Measurements from ENCODE around the gene PDE2A. TPM values are rescaled to one million over a fixed set of nuclear protein-coding genes. Genes with fewer than 3 reads are reported as not detected.

The PDE2A gene
- total RNA-seq, 1 experiment from 2014 or later: 0.74 TPM

DNA sequence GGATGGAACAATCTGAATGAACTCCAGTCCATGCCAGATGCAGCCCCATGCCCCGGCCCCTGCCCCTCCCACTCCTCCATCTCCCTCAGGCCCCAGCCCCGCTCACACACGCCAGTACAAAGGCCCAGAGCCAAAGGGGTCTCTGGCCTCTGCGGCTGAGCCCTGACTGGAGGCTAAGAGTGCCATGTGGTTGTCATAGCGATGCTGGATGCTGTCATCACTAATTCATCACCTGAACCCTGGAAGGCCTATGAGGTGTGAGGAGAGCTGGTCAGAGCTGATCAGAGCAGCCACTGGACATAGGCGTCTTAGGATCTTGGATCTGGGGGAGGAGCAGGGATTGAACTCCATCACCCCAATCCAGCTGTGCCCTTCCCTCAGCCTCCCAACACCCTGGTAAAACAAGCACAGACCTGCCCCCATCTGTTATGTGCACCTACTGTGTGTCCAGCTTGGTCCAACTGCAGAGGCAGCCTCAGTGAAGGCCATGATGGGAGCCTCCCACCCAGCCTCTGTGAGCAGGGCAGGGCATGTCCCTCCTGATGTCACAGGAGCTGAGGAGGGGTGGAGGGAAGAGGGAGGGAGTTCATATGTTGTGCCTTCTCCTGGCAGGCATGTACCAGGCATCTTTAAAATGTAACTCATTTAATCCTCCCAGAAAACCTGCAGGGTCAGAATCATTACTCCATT lies 16.7 kb downstream of the PDE2A start:
- ATAC-seq (no peak), DNase-seq (ENCODE audit: low read depth, low spot score) (no peak)
- intact Hi-C loops (cut with micrococcal nuclease; ENCODE audit: unreplicated experiment): no loop called here
- Histone ChIP-seq H3K4me3 (ENCODE audit: low read depth in 2 of 2, low read length in 2 of 2) (no peak overlapping the region), H3K27ac (ENCODE audit: low read length) (no peak overlapping the region), H3K27me3 (ENCODE audit: control insufficient read depth, insufficient read depth, low read length) (no peaks in the 10 kb centered on the region), H3K9me3 (ENCODE audit: control insufficient read depth, insufficient read depth, low read depth, low read length) (no peaks in the 10 kb centered on the region), H3K36me3 (ENCODE audit: control insufficient read depth, insufficient read depth, low read length) (no peaks in the 10 kb centered on the region), H3K4me1 (ENCODE audit: control insufficient read depth, insufficient read depth, low read length) (no peaks in the 10 kb centered on the region)
- ChIA-PET POLR2A (no interaction called here), CTCF (no interaction called here)
- TF ChIP-seq REST (IDR thresholded peaks at IDR 0.05; ENCODE audit: insufficient read depth in 1 of 2, low read depth in 2 of 2, low read length in 1 of 2) (no peak), SIN3A (IDR thresholded peaks at IDR 0.05; ENCODE audit: borderline replicate concordance, insufficient read depth, low read depth, low read length) (no peak), POLR2AphosphoS5 (IDR thresholded peaks at IDR 0.05; ENCODE audit: low read depth, low read length) (no peak), TCF7L2 (IDR thresholded peaks at IDR 0.05; ENCODE audit: low read depth, low read length) (no peak)
- TF ChIP-seq, protein P1, sequence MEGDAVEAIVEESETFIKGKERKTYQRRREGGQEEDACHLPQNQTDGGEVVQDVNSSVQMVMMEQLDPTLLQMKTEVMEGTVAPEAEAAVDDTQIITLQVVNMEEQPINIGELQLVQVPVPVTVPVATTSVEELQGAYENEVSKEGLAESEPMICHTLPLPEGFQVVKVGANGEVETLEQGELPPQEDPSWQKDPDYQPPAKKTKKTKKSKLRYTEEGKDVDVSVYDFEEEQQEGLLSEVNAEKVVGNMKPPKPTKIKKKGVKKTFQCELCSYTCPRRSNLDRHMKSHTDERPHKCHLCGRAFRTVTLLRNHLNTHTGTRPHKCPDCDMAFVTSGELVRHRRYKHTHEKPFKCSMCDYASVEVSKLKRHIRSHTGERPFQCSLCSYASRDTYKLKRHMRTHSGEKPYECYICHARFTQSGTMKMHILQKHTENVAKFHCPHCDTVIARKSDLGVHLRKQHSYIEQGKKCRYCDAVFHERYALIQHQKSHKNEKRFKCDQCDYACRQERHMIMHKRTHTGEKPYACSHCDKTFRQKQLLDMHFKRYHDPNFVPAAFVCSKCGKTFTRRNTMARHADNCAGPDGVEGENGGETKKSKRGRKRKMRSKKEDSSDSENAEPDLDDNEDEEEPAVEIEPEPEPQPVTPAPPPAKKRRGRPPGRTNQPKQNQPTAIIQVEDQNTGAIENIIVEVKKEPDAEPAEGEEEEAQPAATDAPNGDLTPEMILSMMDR (IDR thresholded peaks at IDR 0.05): no peak
- no TSS peak for BruUV-seq (replicated peaks)
- in situ Hi-C loops (cut with HindIII; ENCODE audit: low pct_unique_long_range_greater_than_20kb, low sequenced_read_pairs): loop anchor here (10.0 kb wide), 3 partner anchors 103 to 533 kb away; no protein-coding TSS in a partner anchor

DNA sequence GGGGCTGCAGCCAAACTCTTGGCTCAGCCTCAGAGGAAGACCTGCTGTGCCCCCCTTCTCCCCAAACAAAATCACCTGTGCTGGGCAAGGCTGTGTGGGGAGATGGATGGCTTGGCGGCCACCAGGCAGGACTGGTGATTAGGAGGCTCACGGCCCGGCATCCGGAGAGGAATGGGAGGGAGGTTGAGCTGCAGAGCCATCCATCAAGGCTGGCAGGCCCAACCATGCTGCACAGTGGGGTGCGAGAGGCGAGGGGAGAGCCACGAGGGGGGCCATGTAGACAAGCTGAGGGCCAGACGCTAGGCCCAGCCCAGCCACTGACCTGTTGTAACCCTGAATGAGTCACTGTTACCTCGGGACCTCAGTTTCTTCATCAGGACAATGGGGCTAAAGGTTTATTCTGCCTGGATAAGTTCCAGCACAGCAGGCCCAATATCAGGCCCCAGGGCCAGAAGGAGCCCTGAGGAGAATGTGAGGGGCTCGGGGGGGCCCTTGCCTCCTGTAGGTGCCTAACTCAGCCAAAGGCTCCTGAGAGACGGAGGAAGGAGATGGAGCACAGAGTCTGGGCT lies 18.2 kb downstream of the PDE2A start:
- intact Hi-C loops (cut with micrococcal nuclease; ENCODE audit: unreplicated experiment) (no loop called here), in situ Hi-C loops (cut with HindIII; ENCODE audit: low pct_unique_long_range_greater_than_20kb, low sequenced_read_pairs) (loop anchor here (10.0 kb wide), 3 partner anchors 101 to 531 kb away; no protein-coding TSS in a partner anchor)
- no peak for ATAC-seq
- Histone ChIP-seq H3K4me1 (ENCODE audit: control insufficient read depth, insufficient read depth, low read length) (no peaks in the 10 kb centered on the region), H3K4me3 (ENCODE audit: low read depth in 2 of 2, low read length in 2 of 2) (no peak overlapping the region), H3K36me3 (ENCODE audit: control insufficient read depth, insufficient read depth, low read length) (no peaks in the 10 kb centered on the region), H3K9me3 (ENCODE audit: control insufficient read depth, insufficient read depth, low read depth, low read length) (no peaks in the 10 kb centered on the region), H3K27ac (ENCODE audit: low read length) (no peak overlapping the region), H3K27me3 (ENCODE audit: control insufficient read depth, insufficient read depth, low read length) (no peaks in the 10 kb centered on the region)
- DNase-seq (ENCODE audit: low read depth, low spot score): no peak
- ChIA-PET POLR2A (no interaction called here), CTCF (no interaction called here)
- TF ChIP-seq, protein P1 (IDR thresholded peaks at IDR 0.05): no peak
- TF ChIP-seq SIN3A (IDR thresholded peaks at IDR 0.05; ENCODE audit: borderline replicate concordance, insufficient read depth, low read depth, low read length): no peak
- no TSS peak for BruUV-seq (replicated peaks)

Measured in Panc1 (cell line).